OCI-LY3 (cell line): ENCODE measurements around the gene GUCY1A1.

Experiments used
- H2AFZ ChIP-seq: fragments of 200-600, 300-600 bp; shearing (Covaris generic); 2 replicates; pipeline ENCODE4 v1.6.0; 2014; ENCODE audit warnings: antibody characterized with exemption, low read depth, low read length
- H3K27ac ChIP-seq: fragments of 200-600, 300-600 bp; sonication (generic); 2 replicates; pipeline ENCODE4 v1.5.1; 2014; ENCODE audit warnings: mild to moderate bottlenecking, low read length, moderate library complexity, mixed read lengths
- H3K27me3 ChIP-seq: fragments of 200-600, 300-600 bp; sonication (generic); 2 replicates; pipeline ENCODE4 v1.6.1; 2014; ENCODE audit warnings: low read depth, low read length, mixed read lengths
- H3K36me3 ChIP-seq: fragments of 200-600, 300-600 bp; sonication (generic); replicated peaks from 2 replicates; pipeline ENCODE3; 2014; ENCODE audit warnings: low read depth, low read length, mixed read lengths
- H3K4me1 ChIP-seq: fragments of 300-600, 200-600 bp; sonication (generic); 2 replicates; pipeline ENCODE4 v1.6.1; 2014; ENCODE audit warnings: low read length, mixed read lengths
- H3K4me2 ChIP-seq: fragments of 200-600, 300-600 bp; sonication (generic); 2 replicates; pipeline ENCODE4 v1.6.1; 2014; ENCODE audit warnings: low read length, mixed read lengths
- H3K4me3 ChIP-seq: fragments of 300-600, 200-600 bp; sonication (generic); 2 replicates; pipeline ENCODE4 v1.5.1; 2014; ENCODE audit warnings: antibody characterized with exemption, mild to moderate bottlenecking, low read length, moderate library complexity
- H3K79me2 ChIP-seq: fragments of 300-600, 200-600 bp; shearing (Covaris generic); 2 replicates; pipeline ENCODE4 v1.6.1; 2014; ENCODE audit warnings: mild to moderate bottlenecking, low read length, mixed read lengths
- H3K9ac ChIP-seq: fragments of 300-600, 200-600 bp; shearing (Covaris generic); 2 replicates; pipeline ENCODE4 v1.6.0; 2014; ENCODE audit warnings: mild to moderate bottlenecking, low read length, moderate library complexity
- H3K9me3 ChIP-seq: fragments of 200-600, 300-600 bp; shearing (Covaris generic); 2 replicates; pipeline ENCODE4 v1.6.1; 2014; ENCODE audit warnings: low read length, mixed read lengths; ENCODE audit not compliant: insufficient read depth
- H4K20me1 ChIP-seq: fragments of 200-600, 300-600 bp; sonication (generic); 2 replicates; pipeline ENCODE4 v1.6.1; 2016; ENCODE audit warnings: low read length, mixed read lengths; ENCODE audit not compliant: insufficient read depth
- CTCF ChIP-seq: fragments of 200-600, 300-600 bp; sonication (generic); IDR thresholded peaks from 2 replicates; pipeline ENCODE4 v1.5.1; 2014; ENCODE audit warnings: antibody characterized with exemption, low read length, low read depth
- EZH2phosphoT487 ChIP-seq: fragments of 200-600 bp; shearing (Covaris generic); IDR thresholded peaks from 2 replicates; pipeline ENCODE4 v1.6.1; 2018; ENCODE audit warnings: antibody characterized with exemption, mixed run types, low read depth

Gene GUCY1A1

GRCh38 chr4:155624478-155624877 is 42.2 kb upstream of the GUCY1A1 start:
- Histone ChIP-seq H4K20me1 (no peaks in the 10 kb centered on the region), H3K27ac (peak overlapping the region; percentile 67), H3K4me1 (peaks cover 28% of the 10 kb centered on the region), H3K27me3 (no peaks in the 10 kb centered on the region), H3K4me3 (no peak overlapping the region), H3K9me3 (no peaks in the 10 kb centered on the region), H3K4me2 (peak overlapping the region; percentile 50), H2AFZ (peak overlapping the region; percentile 74), H3K9ac (peak overlapping the region; percentile 38; the same call in 1 of the 2 replicates), H3K36me3 (no peaks in the 10 kb centered on the region), H3K79me2 (no peaks in the 10 kb centered on the region)
- TF ChIP-seq EZH2phosphoT487 (no peak), CTCF (no peak)

GRCh38 chr4:155626561-155626960 is 40.1 kb upstream of the GUCY1A1 start:
- H3K4me3 ChIP-seq, result no peak overlapping the region

GRCh38 chr4:155629183-155629825 is 37.3 kb upstream of the GUCY1A1 start:
- Histone ChIP-seq H3K79me2 (no peaks in the 10 kb centered on the region), H3K36me3 (no peaks in the 10 kb centered on the region), H3K4me3 (no peak overlapping the region), H3K9ac (no peak overlapping the region), H3K4me2 (no peak overlapping the region), H3K27ac (no peak overlapping the region), H3K27me3 (no peaks in the 10 kb centered on the region), H3K4me1 (peaks cover 14% of the 10 kb centered on the region), H2AFZ (no peak overlapping the region), H4K20me1 (no peaks in the 10 kb centered on the region), H3K9me3 (no peaks in the 10 kb centered on the region)
- TF ChIP-seq CTCF (no peak), EZH2phosphoT487 (no peak)

More at GRCh38 chr4:155626561-155626960, 40.1 kb upstream of the GUCY1A1 start:
- H3K27me3 ChIP-seq, result no peaks in the 10 kb centered on the region
- no peak overlapping the region for H3K27ac ChIP-seq
- H4K20me1 ChIP-seq, result no peaks in the 10 kb centered on the region
- H3K4me1 ChIP-seq, result peaks cover 23% of the 10 kb centered on the region
- no peak overlapping the region for H3K4me2 ChIP-seq
- no peak overlapping the region for H2AFZ ChIP-seq
- no peaks in the 10 kb centered on the region for H3K36me3 ChIP-seq
- TF ChIP-seq EZH2phosphoT487 (no peak), CTCF (no peak)
- no peaks in the 10 kb centered on the region for H3K9me3 ChIP-seq
- H3K79me2 ChIP-seq, result no peaks in the 10 kb centered on the region
- no peak overlapping the region for H3K9ac ChIP-seq

- H3K4me3 ChIP-seq, result no peak overlapping the region
- H3K4me2 ChIP-seq, result no peak overlapping the region
- H3K9me3 ChIP-seq, result no peaks in the 10 kb centered on the region
- H3K27me3 ChIP-seq, result no peaks in the 10 kb centered on the region
- no peak overlapping the region for H3K27ac ChIP-seq
- no peak overlapping the region for H3K9ac ChIP-seq
- peaks cover 7% of the 10 kb centered on the region for H3K4me1 ChIP-seq
- no peaks in the 10 kb centered on the region for H3K36me3 ChIP-seq
- H4K20me1 ChIP-seq, result no peaks in the 10 kb centered on the region
- H2AFZ ChIP-seq, result no peak overlapping the region
- H3K79me2 ChIP-seq, result no peaks in the 10 kb centered on the region
- TF ChIP-seq EZH2phosphoT487, result no peak
- TF ChIP-seq CTCF, result no peak
Observed at GRCh38 chr4:155629956-155630355, 36.7 kb upstream of the GUCY1A1 start.
